ENCODE results near the gene BTN1A1. TPM values are rescaled to one million over a fixed set of nuclear protein-coding genes. Genes with fewer than 3 reads are reported as not detected.
A peak's percentile ranks its signal among the peaks of the same experiment; 100 is the strongest.
"Not testable (repeated sequence)": the region's sequence is repeated elsewhere in the genome, so short reads cannot be mapped to it uniquely, and the experiment has no call there.

BTN1A1 gene
- total RNA-seq, 1 experiment from 2014 or later: not detected

- no peak for DNase-seq
- H3K4me3 ChIP-seq (ENCODE audit: insufficient read depth, low read depth, low read length): no peak overlapping the region
- no peaks in the 10 kb centered on the region for H3K36me3 ChIP-seq (replicated peaks; ENCODE audit: control insufficient read depth, insufficient read depth, low read length)
- H3K27me3 ChIP-seq (ENCODE audit: control insufficient read depth, insufficient read depth, low read length): no peaks in the 10 kb centered on the region
Measured at GRCh38 chr6:26485112-26485780, 14.9 kb upstream of the BTN1A1 start.

DNA sequence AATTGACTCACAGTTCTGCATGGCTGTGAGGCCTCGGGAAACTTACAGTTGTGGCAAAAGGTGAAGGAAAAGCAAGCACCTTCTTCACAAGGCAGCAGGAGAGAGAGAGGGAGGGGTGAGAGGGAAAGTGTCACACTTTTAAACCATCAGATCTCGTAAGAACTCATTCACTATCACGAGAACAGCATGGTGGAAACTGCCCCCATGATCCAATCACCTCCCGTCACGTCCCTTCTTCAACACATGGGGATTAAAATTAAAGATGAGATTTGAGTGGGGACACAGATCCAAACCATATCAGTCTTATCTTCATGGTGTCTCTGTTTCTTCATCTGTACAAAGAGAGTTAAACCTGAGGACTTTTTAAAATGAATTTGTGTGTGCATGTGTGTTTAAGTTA lies 13.7 kb upstream of the BTN1A1 start:
- Histone ChIP-seq H3K36me3 (replicated peaks; ENCODE audit: control insufficient read depth, insufficient read depth, low read length) (no peaks in the 10 kb centered on the region), H3K4me3 (ENCODE audit: insufficient read depth, low read depth, low read length) (no peak overlapping the region), H3K27me3 (ENCODE audit: control insufficient read depth, insufficient read depth, low read length) (no peaks in the 10 kb centered on the region)

DNA sequence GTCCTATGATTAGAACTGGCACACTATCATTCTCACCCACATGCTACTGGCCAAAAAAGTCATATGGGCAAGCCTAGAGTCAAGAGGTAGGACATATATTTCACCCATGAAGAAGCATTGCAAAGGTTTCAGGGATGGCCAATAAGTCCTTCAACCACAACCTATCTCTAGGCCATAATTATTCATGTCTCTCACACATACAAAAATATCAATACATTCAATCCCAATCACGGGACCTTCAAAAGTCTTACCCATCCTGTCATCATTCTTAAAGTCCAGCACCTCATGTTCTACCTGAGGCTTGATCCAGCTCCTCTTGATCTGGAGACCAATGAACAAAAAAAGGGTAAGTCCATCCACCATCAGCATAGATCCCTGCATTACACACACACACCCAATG lies 12.6 kb upstream of the BTN1A1 start:
- Histone ChIP-seq H3K27me3 (ENCODE audit: control insufficient read depth, insufficient read depth, low read length) (no peaks in the 10 kb centered on the region), H3K4me3 (ENCODE audit: insufficient read depth, low read depth, low read length) (no peak overlapping the region), H3K36me3 (replicated peaks; ENCODE audit: control insufficient read depth, insufficient read depth, low read length) (no peaks in the 10 kb centered on the region)
- DNase-seq: no peak

More for the DNA sequence above, 13.7 kb upstream of the BTN1A1 start:
- no peak for DNase-seq

- Histone ChIP-seq H3K4me3 (ENCODE audit: insufficient read depth, low read depth, low read length) (no peak overlapping the region), H3K27me3 (ENCODE audit: control insufficient read depth, insufficient read depth, low read length) (no peaks in the 10 kb centered on the region), H3K36me3 (replicated peaks; ENCODE audit: control insufficient read depth, insufficient read depth, low read length) (no peaks in the 10 kb centered on the region)
- DNase-seq: no peak
Measured at GRCh38 chr6:26489996-26490964, 9.8 kb upstream of the BTN1A1 start.

DNA sequence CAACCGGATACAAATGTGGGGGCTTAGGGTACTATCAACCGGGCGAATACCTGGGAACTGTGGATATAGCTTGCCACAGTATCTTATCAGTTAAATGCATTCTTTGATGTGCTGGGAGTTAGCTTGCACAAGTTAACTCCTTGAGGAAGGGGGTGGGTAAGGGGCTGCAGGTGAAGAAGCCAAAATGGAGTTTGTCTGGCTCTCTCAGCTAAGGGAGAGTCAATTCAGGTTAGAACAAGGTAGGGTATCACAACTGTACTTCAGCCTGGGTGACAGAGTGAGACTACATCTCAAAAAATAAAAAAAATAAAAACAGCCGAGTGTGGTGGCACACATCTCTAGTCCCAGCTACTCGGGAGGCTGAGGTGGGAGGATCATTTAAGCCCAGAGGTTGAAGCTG lies 8.5 kb upstream of the BTN1A1 start:
- no peak for DNase-seq
- no peak overlapping the region for H3K4me3 ChIP-seq (ENCODE audit: insufficient read depth, low read depth, low read length)
- no peaks in the 10 kb centered on the region for H3K27me3 ChIP-seq (ENCODE audit: control insufficient read depth, insufficient read depth, low read length)
- no peaks in the 10 kb centered on the region for H3K36me3 ChIP-seq (replicated peaks; ENCODE audit: control insufficient read depth, insufficient read depth, low read length)

- no peak overlapping the region for H3K4me3 ChIP-seq (ENCODE audit: insufficient read depth, low read depth, low read length)
- no peak for DNase-seq
- H3K36me3 ChIP-seq (replicated peaks; ENCODE audit: control insufficient read depth, insufficient read depth, low read length): no peaks in the 10 kb centered on the region
- no peaks in the 10 kb centered on the region for H3K27me3 ChIP-seq (ENCODE audit: control insufficient read depth, insufficient read depth, low read length)
Measured at GRCh38 chr6:26493258-26493657, 6.8 kb upstream of the BTN1A1 start.

- no peaks in the 10 kb centered on the region for H3K27me3 ChIP-seq (ENCODE audit: control insufficient read depth, insufficient read depth, low read length)
- no peak for DNase-seq
- H3K4me3 ChIP-seq (ENCODE audit: insufficient read depth, low read depth, low read length): no peak overlapping the region
- no peaks in the 10 kb centered on the region for H3K36me3 ChIP-seq (replicated peaks; ENCODE audit: control insufficient read depth, insufficient read depth, low read length)
Measured at GRCh38 chr6:26494117-26494516, 6.0 kb upstream of the BTN1A1 start.

DNA sequence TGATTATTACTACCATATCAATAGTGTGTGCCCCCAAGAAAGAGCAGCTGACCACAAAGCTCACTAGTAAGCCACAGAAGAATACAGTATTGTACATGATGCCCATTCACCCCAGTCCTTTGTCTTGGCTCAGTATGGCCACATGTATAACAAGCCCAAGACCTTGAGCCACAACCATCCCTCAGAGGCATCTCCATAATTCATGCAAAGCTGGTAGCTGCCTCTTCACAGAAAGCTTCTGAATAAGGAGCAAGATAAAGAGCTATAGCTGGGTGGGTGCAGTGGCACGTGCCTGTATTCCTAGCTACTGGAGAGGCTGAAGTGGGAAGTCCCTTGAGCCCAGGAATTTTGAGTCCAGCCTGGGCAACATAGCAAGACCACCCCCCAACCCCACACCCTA lies 4.8 kb upstream of the BTN1A1 start:
- Histone ChIP-seq H3K4me3 (ENCODE audit: insufficient read depth, low read depth, low read length) (no peak overlapping the region), H3K27me3 (ENCODE audit: control insufficient read depth, insufficient read depth, low read length) (no peaks in the 10 kb centered on the region), H3K36me3 (replicated peaks; ENCODE audit: control insufficient read depth, insufficient read depth, low read length) (no peaks in the 10 kb centered on the region)
- no peak for DNase-seq

GRCh38 chr6:26497610-26498009 lies 2.5 kb upstream of the BTN1A1 start:
- Histone ChIP-seq H3K4me3 (ENCODE audit: insufficient read depth, low read depth, low read length) (no peak overlapping the region), H3K36me3 (replicated peaks; ENCODE audit: control insufficient read depth, insufficient read depth, low read length) (no peaks in the 10 kb centered on the region), H3K27me3 (ENCODE audit: control insufficient read depth, insufficient read depth, low read length) (peaks cover 20% of the 10 kb centered on the region)
- DNase-seq: no peak

GRCh38 chr6:26501482-26501986 lies 1.4 kb downstream of the BTN1A1 start:
- peak; percentile 71 for DNase-seq
- Histone ChIP-seq H3K36me3 (replicated peaks; ENCODE audit: control insufficient read depth, insufficient read depth, low read length) (no peaks in the 10 kb centered on the region), H3K27me3 (ENCODE audit: control insufficient read depth, insufficient read depth, low read length) (peaks cover 28% of the 10 kb centered on the region), H3K4me3 (ENCODE audit: insufficient read depth, low read depth, low read length) (peak overlapping the region; percentile 47)

GRCh38 chr6:26502165-26502564 lies 2.1 kb downstream of the BTN1A1 start:
- Histone ChIP-seq H3K4me3 (ENCODE audit: insufficient read depth, low read depth, low read length) (peak overlapping the region; percentile 47; the same call in 1 of the 2 replicates), H3K27me3 (ENCODE audit: control insufficient read depth, insufficient read depth, low read length) (peaks cover 28% of the 10 kb centered on the region), H3K36me3 (replicated peaks; ENCODE audit: control insufficient read depth, insufficient read depth, low read length) (no peaks in the 10 kb centered on the region)
- no peak for DNase-seq

- H3K27me3 ChIP-seq (ENCODE audit: control insufficient read depth, insufficient read depth, low read length): peaks cover 28% of the 10 kb centered on the region
- no peaks in the 10 kb centered on the region for H3K36me3 ChIP-seq (replicated peaks; ENCODE audit: control insufficient read depth, insufficient read depth, low read length)
- H3K4me3 ChIP-seq (ENCODE audit: insufficient read depth, low read depth, low read length): no peak overlapping the region
- no peak for DNase-seq
Measured at GRCh38 chr6:26502626-26503025, 2.5 kb downstream of the BTN1A1 start.

DNA sequence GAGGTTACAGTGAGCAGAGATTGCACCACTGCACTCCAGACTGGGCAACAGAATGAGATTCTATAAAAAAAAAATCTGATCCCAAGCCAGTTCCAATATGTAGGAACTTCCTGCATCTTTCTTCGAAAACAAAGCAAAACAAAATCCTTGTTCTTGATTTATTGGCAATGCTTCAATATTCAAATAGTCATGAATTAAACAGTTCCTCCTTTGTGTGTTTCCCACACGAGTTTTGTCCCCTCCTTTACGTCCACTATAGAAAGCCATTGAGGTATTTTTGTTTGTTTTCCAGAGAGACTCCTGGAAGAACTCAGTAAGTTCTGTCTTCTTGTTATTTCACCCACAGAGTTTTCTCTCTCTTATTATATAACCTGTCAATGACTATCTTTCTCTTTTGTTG lies 7.6 kb downstream of the BTN1A1 start:
- Histone ChIP-seq H3K4me3 (ENCODE audit: insufficient read depth, low read depth, low read length) (no peak overlapping the region), H3K36me3 (replicated peaks; ENCODE audit: control insufficient read depth, insufficient read depth, low read length) (no peaks in the 10 kb centered on the region), H3K27me3 (ENCODE audit: control insufficient read depth, insufficient read depth, low read length) (peaks cover 8% of the 10 kb centered on the region)
- no peak for DNase-seq

DNA sequence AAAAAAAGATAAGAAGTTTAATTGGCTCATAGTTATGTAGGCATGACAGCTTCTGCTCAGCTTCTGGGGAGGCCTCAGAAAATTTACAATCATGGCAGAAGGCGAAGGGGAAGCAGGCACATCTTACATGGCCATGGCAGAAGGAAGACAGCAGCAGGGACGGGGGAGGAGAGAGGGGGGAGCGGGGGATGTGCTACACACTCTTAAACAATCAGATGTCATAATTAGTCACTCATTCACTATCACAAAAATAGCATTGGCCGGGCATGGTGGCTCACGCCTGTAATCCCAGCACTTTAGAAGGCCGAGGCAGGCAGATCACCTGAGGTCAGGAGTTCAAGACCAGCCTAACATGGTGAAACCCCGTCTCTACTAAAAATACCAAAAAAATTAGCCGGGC lies 10.9 kb downstream of the BTN1A1 start:
- not testable (repeated sequence) for DNase-seq; H3K4me3 ChIP-seq (ENCODE audit: insufficient read depth, low read depth, low read length); H3K27me3 ChIP-seq (ENCODE audit: control insufficient read depth, insufficient read depth, low read length); H3K36me3 ChIP-seq (replicated peaks; ENCODE audit: control insufficient read depth, insufficient read depth, low read length)

GRCh38 chr6:26514984-26515383 lies 14.9 kb downstream of the BTN1A1 start:
- no peak for DNase-seq

More at GRCh38 chr6:26514984-26515383, 14.9 kb downstream of the BTN1A1 start:
- Histone ChIP-seq H3K4me3 (ENCODE audit: insufficient read depth, low read depth, low read length) (no peak overlapping the region), H3K27me3 (ENCODE audit: control insufficient read depth, insufficient read depth, low read length) (no peaks in the 10 kb centered on the region), H3K36me3 (replicated peaks; ENCODE audit: control insufficient read depth, insufficient read depth, low read length) (no peaks in the 10 kb centered on the region)
